CMK (cell line): Measurements from ENCODE around the gene ERGIC2.
"Not testable (repeated sequence)": the region's sequence is repeated elsewhere in the genome, so short reads cannot be mapped to it uniquely, and the experiment has no call there.

Source experiments
- DNase-seq: peaks from one replicate; pipeline ENCODE4 v3.0.0-alpha.2; 2010; ENCODE audit warnings: low read depth

Gene ERGIC2

GRCh38 chr12:29299633-29300032, 81.3 kb downstream of the ERGIC2 start:
- no peak for DNase-seq

- no peak for DNase-seq
Measured at GRCh38 chr12:29291226-29291625, 89.7 kb downstream of the ERGIC2 start.

DNA sequence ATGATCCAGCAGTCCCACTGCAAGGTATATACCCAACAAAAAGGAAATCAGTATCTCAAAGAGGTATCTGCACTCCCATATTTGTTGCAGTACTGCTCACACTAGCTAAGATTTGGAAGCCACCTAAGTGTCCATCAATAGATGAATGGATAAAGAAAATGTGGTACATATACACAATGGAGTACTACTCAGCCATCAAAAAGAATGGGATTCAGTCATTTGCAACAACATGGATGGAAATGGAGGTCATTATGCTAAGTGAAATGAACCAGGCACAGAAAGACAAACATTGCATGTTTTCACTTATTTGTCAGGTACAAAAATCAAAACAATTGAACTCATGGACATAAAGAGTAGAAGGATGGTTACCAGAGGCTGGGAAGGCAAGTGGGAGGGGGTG, 90.5 kb downstream of the ERGIC2 start:
- not testable (repeated sequence) for DNase-seq

GRCh38 chr12:29288031-29288430, 92.9 kb downstream of the ERGIC2 start:
- no peak for DNase-seq

DNA sequence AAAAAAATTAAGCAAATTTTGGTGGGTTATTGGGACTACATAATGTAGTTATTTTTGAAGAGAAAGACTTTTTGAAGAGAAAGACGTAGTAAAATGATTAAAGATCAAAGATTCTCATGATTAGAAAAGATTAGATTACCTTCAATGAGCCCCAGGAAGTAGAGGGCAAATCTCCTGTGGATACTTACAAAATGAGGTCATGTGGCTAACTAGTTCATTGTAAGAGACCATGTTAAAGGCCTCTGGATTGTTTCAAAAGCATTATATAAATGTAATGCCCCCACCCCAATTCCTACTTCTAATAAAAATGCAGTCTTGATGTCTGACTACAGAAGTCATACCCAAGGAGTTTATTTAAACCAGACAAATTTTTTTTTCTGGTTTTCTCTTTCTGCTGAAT, 93.3 kb downstream of the ERGIC2 start:
- DNase-seq, result no peak
